ENCODE results near the gene ZMIZ1. TPM values are rescaled to one million over a fixed set of nuclear protein-coding genes. Genes with fewer than 3 reads are reported as not detected.

Gene ZMIZ1
- total and polyA plus RNA-seq, 2 experiments from 2014 or later = 48.2 to 78.8 TPM

GRCh38 chr10:79087721-79088120 lies 19.0 kb downstream of the ZMIZ1 start:
- Histone ChIP-seq H3K27ac (peak overlapping the region; percentile 34), H3K4me3 (no peak overlapping the region), H3K9me3 (ENCODE audit: low read depth) (no peaks in the 10 kb centered on the region), H3K36me3 (no peaks in the 10 kb centered on the region), H3K27me3 (no peaks in the 10 kb centered on the region), H3K4me1 (ENCODE audit: low read depth) (peaks cover 39% of the 10 kb centered on the region)
- DNase-seq (ENCODE audit: low read depth in 1 of 2, low spot score in 1 of 2) = no peak
- TF ChIP-seq CTCF (IDR thresholded peaks at IDR 0.05; ENCODE audit: low read depth, low read length) = no peak

- no peak for TF ChIP-seq CTCF (IDR thresholded peaks at IDR 0.05; ENCODE audit: low read depth, low read length)
- DNase-seq (ENCODE audit: low read depth in 1 of 2, low spot score in 1 of 2) = no peak
- peaks cover 36% of the 10 kb centered on the region for H3K4me1 ChIP-seq (ENCODE audit: low read depth)
- no peak overlapping the region for H3K4me3 ChIP-seq
- no peaks in the 10 kb centered on the region for H3K27me3 ChIP-seq
- no peaks in the 10 kb centered on the region for H3K9me3 ChIP-seq (ENCODE audit: low read depth)
- H3K27ac ChIP-seq = peak overlapping the region; percentile 34
- no peaks in the 10 kb centered on the region for H3K36me3 ChIP-seq
Measured at GRCh38 chr10:79088176-79088575, 19.4 kb downstream of the ZMIZ1 start.

- TF ChIP-seq CTCF (IDR thresholded peaks at IDR 0.05; ENCODE audit: low read depth, low read length) = no peak
- H3K4me3 ChIP-seq = no peak overlapping the region
- no peak for DNase-seq (ENCODE audit: low read depth in 1 of 2, low spot score in 1 of 2)
- no peaks in the 10 kb centered on the region for H3K36me3 ChIP-seq
- peaks cover 31% of the 10 kb centered on the region for H3K4me1 ChIP-seq (ENCODE audit: low read depth)
- peak overlapping the region; percentile 34 for H3K27ac ChIP-seq
- H3K9me3 ChIP-seq (ENCODE audit: low read depth) = no peaks in the 10 kb centered on the region
- no peaks in the 10 kb centered on the region for H3K27me3 ChIP-seq
Measured at GRCh38 chr10:79088613-79089355, 20.0 kb downstream of the ZMIZ1 start.

DNA sequence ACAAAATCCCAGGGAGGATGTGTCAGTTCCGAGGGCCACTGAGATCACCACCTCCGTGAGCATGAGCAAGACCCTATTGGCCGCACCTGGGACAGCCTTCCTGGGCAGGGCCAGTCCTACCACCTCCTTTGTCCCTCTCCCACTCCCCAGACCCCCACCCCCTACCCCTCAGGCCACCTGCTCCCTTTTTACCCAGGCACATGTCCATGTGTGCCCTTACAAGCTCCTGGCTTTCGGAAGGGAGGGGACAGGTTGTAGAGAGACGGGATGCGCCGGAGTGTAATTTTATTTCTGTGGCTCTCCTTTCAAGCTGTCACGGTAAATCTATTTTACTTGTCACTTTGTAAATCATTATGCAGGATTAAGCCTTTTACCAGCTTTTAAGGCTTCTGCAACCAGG lies 20.9 kb downstream of the ZMIZ1 start:
- Histone ChIP-seq H3K4me1 (ENCODE audit: low read depth) (peaks cover 27% of the 10 kb centered on the region), H3K4me3 (no peak overlapping the region), H3K9me3 (ENCODE audit: low read depth) (no peaks in the 10 kb centered on the region), H3K27ac (no peak overlapping the region), H3K27me3 (no peaks in the 10 kb centered on the region), H3K36me3 (no peaks in the 10 kb centered on the region)
- TF ChIP-seq CTCF (IDR thresholded peaks at IDR 0.05; ENCODE audit: low read depth, low read length) = no peak
- DNase-seq (ENCODE audit: low read depth in 1 of 2, low spot score in 1 of 2) = no peak

DNA sequence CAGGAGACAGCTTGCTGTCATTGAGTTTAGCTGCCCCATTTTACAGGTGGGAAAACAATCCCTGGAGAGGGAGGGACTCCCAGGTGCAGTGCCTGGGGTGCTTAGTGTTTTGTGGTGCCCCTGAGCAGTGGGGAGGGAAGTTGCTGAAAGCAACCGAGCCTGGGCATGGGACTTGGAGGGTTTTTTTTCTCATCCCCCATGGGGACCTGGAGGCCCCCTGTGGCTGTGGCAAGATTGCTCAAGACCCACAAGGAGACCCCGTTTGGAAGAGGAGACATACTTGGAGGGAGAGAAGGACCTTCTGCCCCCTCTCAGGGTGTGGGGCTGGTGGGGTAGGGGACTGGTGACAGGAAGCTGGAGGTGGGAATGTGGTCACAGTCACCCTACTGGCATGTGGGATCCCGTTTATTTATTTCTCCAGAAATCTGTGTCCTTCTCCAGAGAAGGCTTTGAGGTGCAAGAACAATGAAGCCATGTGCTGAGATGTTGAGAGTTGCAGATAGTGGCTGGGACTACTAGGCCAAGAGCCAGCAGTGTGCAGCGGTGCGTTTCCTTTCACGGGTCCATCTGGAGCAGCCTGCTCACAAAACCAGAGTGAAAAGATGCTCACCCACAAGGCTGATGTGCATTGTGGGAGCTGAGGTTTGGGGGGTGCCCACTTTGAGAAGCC lies 21.5 kb downstream of the ZMIZ1 start:
- no peaks in the 10 kb centered on the region for H3K9me3 ChIP-seq (ENCODE audit: low read depth)
- H3K4me1 ChIP-seq (ENCODE audit: low read depth) = peaks cover 27% of the 10 kb centered on the region
- H3K36me3 ChIP-seq = no peaks in the 10 kb centered on the region
- TF ChIP-seq CTCF (IDR thresholded peaks at IDR 0.05; ENCODE audit: low read depth, low read length) = no peak
- peak in 1 of 2 donors; percentile 57 for DNase-seq (ENCODE audit: low read depth in 1 of 2, low spot score in 1 of 2)
- no peak overlapping the region for H3K4me3 ChIP-seq
- H3K27me3 ChIP-seq = no peaks in the 10 kb centered on the region
- peak overlapping the region; percentile 35 for H3K27ac ChIP-seq

Data from cardiac muscle cell (in vitro differentiated cells and primary cell).